Measurements from ENCODE around the gene TARP.

DNA sequence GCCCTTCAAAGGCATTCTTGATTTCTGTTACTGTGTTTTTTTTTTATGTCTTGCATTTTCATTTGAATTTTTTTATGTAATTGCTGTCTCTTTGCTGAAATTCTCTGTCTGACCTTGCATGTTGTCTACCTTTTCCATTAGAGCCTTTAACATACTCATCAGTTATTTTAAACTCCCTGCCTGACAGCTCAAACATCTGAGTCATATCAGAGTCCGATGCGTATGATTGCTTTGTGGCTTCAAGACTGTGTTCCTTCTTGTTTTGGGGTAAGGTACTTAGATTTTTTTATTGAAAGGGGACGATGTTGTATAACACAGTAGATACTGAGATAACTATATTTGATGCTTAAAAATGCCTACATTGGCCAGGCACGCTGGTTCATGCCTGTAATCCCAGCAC lies 9.7 kb upstream of the TARP start:
- TF ChIP-seq ZFP30 (CRISPR knock-in tag; IDR thresholded peaks at IDR 0.05) (no peak), ARNTL (CRISPR knock-in tag; IDR thresholded peaks at IDR 0.05; ENCODE audit: borderline replicate concordance, low read depth) (no peak), CSDC2 (CRISPR knock-in tag; IDR thresholded peaks at IDR 0.05) (no peak), GLIS3 (CRISPR knock-in tag; IDR thresholded peaks at IDR 0.05) (no peak), OSR1 (CRISPR knock-in tag; IDR thresholded peaks at IDR 0.05) (no peak), SNAI2 (CRISPR knock-in tag; IDR thresholded peaks at IDR 0.05) (no peak), ESRRG (CRISPR knock-in tag; IDR thresholded peaks at IDR 0.05) (no peak), ZFP3 (CRISPR knock-in tag; IDR thresholded peaks at IDR 0.05) (no peak)
- TF ChIP-seq, protein P1, sequence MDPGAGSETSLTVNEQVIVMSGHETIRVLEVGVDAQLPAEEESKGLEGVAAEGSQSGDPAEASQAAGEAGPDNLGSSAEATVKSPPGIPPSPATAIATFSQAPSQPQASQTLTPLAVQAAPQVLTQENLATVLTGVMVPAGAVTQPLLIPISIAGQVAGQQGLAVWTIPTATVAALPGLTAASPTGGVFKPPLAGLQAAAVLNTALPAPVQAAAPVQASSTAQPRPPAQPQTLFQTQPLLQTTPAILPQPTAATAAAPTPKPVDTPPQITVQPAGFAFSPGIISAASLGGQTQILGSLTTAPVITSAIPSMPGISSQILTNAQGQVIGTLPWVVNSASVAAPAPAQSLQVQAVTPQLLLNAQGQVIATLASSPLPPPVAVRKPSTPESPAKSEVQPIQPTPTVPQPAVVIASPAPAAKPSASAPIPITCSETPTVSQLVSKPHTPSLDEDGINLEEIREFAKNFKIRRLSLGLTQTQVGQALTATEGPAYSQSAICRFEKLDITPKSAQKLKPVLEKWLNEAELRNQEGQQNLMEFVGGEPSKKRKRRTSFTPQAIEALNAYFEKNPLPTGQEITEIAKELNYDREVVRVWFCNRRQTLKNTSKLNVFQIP (CRISPR knock-in tag; IDR thresholded peaks at IDR 0.05; ENCODE audit: borderline replicate concordance, low read depth) = no peak
- TF ChIP-seq, protein P2, sequence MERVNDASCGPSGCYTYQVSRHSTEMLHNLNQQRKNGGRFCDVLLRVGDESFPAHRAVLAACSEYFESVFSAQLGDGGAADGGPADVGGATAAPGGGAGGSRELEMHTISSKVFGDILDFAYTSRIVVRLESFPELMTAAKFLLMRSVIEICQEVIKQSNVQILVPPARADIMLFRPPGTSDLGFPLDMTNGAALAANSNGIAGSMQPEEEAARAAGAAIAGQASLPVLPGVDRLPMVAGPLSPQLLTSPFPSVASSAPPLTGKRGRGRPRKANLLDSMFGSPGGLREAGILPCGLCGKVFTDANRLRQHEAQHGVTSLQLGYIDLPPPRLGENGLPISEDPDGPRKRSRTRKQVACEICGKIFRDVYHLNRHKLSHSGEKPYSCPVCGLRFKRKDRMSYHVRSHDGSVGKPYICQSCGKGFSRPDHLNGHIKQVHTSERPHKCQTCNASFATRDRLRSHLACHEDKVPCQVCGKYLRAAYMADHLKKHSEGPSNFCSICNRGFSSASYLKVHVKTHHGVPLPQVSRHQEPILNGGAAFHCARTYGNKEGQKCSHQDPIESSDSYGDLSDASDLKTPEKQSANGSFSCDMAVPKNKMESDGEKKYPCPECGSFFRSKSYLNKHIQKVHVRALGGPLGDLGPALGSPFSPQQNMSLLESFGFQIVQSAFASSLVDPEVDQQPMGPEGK (CRISPR knock-in tag; IDR thresholded peaks at IDR 0.05; ENCODE audit: borderline replicate concordance) = no peak
- TF ChIP-seq, protein P3, sequence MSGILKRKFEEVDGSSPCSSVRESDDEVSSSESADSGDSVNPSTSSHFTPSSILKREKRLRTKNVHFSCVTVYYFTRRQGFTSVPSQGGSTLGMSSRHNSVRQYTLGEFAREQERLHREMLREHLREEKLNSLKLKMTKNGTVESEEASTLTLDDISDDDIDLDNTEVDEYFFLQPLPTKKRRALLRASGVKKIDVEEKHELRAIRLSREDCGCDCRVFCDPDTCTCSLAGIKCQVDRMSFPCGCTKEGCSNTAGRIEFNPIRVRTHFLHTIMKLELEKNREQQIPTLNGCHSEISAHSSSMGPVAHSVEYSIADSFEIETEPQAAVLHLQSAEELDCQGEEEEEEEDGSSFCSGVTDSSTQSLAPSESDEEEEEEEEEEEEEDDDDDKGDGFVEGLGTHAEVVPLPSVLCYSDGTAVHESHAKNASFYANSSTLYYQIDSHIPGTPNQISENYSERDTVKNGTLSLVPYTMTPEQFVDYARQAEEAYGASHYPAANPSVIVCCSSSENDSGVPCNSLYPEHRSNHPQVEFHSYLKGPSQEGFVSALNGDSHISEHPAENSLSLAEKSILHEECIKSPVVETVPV (CRISPR knock-in tag; IDR thresholded peaks at IDR 0.05) = no peak
- TF ChIP-seq, protein P4, sequence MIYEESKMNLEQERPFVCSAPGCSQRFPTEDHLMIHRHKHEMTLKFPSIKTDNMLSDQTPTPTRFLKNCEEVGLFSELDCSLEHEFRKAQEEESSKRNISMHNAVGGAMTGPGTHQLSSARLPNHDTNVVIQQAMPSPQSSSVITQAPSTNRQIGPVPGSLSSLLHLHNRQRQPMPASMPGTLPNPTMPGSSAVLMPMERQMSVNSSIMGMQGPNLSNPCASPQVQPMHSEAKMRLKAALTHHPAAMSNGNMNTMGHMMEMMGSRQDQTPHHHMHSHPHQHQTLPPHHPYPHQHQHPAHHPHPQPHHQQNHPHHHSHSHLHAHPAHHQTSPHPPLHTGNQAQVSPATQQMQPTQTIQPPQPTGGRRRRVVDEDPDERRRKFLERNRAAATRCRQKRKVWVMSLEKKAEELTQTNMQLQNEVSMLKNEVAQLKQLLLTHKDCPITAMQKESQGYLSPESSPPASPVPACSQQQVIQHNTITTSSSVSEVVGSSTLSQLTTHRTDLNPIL (CRISPR knock-in tag; IDR thresholded peaks at IDR 0.05; ENCODE audit: low read depth) = no peak

Measured in SK-N-SH treated with all-trans-retinoic acid at 6 μM for 48 hours (cell line).